HL-60 (cell line): ENCODE results near the gene ATP6V1B1.

Experiments
- DNase-seq, 2 experiments: peaks; one replicate each; pipeline ENCODE4 v3.0.0-alpha.2; 2010 to 2020; ENCODE audit warnings: low read depth in 1 of 2, low spot score in 1 of 2
- H3K27ac ChIP-seq: fragments of 250-450 bp; sonication (Bioruptor Pico); replicated peaks from 2 replicates; pipeline ENCODE4 v1.5.1; 2020; ENCODE audit warnings: mild to moderate bottlenecking, moderate library complexity
- H3K27me3 ChIP-seq: fragments of 250-450 bp; sonication (Bioruptor Pico); 2 replicates; pipeline ENCODE4 v1.5.1; 2021; ENCODE audit warnings: mild to moderate bottlenecking, moderate library complexity; ENCODE audit not compliant: insufficient read depth, poor library complexity, severe bottlenecking
- H3K4me3 ChIP-seq: replicated peaks from 2 replicates; pipeline ENCODE4 v1.5.1; 2011; ENCODE audit warnings: mild to moderate bottlenecking, control low read depth, low read length; ENCODE audit not compliant: insufficient read depth
- GABPA ChIP-seq: IDR thresholded peaks from 2 replicates; pipeline ENCODE4 v1.6.1; 2012; ENCODE audit warnings: low read depth
- POLR2AphosphoS5 ChIP-seq: IDR thresholded peaks from 2 replicates; pipeline ENCODE4 v1.6.1; 2012; ENCODE audit warnings: low read depth
- SPI1 ChIP-seq: IDR thresholded peaks from 2 replicates; pipeline ENCODE4 v1.6.1; 2012; ENCODE audit warnings: low read depth, mild to moderate bottlenecking, borderline replicate concordance
- TF ChIP-seq, protein P1 (sequence below): IDR thresholded peaks from 2 replicates; pipeline ENCODE4 v1.6.1; 2012; ENCODE audit warnings: low read depth; ENCODE audit not compliant: insufficient replicate concordance
- TF ChIP-seq, protein P2 (sequence below): IDR thresholded peaks from one replicate; pipeline ENCODE4 v1.5.1; 2011; ENCODE audit warnings: low read length, control low read depth, inconsistent platforms; ENCODE audit not compliant: insufficient read depth

ATP6V1B1 gene

DNA sequence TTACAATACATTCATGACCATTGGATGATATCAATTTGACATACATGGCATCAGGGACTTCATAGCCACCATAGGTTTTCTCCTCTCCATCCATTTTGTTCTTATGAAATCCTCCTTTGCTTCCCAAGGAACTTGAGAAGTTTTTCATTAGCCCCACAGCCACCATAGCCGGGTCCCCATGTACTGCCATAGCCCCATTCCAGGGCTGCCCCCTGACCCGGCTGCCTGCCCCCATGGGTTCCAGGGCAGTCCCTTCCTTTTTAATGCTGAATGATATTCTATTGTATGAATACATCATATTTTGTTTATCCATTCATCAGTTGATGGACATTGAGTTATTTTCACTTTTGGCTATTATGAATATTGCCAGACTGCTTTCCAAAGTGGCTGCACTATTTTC lies 20.4 kb downstream of the ATP6V1B1 start:
- Histone ChIP-seq H3K4me3 (no peak overlapping the region), H3K27me3 (peaks cover 22% of the 10 kb centered on the region), H3K27ac (no peak overlapping the region)
- DNase-seq: no peak
- TF ChIP-seq, protein P1, sequence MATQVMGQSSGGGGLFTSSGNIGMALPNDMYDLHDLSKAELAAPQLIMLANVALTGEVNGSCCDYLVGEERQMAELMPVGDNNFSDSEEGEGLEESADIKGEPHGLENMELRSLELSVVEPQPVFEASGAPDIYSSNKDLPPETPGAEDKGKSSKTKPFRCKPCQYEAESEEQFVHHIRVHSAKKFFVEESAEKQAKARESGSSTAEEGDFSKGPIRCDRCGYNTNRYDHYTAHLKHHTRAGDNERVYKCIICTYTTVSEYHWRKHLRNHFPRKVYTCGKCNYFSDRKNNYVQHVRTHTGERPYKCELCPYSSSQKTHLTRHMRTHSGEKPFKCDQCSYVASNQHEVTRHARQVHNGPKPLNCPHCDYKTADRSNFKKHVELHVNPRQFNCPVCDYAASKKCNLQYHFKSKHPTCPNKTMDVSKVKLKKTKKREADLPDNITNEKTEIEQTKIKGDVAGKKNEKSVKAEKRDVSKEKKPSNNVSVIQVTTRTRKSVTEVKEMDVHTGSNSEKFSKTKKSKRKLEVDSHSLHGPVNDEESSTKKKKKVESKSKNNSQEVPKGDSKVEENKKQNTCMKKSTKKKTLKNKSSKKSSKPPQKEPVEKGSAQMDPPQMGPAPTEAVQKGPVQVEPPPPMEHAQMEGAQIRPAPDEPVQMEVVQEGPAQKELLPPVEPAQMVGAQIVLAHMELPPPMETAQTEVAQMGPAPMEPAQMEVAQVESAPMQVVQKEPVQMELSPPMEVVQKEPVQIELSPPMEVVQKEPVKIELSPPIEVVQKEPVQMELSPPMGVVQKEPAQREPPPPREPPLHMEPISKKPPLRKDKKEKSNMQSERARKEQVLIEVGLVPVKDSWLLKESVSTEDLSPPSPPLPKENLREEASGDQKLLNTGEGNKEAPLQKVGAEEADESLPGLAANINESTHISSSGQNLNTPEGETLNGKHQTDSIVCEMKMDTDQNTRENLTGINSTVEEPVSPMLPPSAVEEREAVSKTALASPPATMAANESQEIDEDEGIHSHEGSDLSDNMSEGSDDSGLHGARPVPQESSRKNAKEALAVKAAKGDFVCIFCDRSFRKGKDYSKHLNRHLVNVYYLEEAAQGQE: no peak
- no peak for TF ChIP-seq GABPA
- TF ChIP-seq SPI1: no peak
- TF ChIP-seq POLR2AphosphoS5: no peak
- TF ChIP-seq, protein P2, sequence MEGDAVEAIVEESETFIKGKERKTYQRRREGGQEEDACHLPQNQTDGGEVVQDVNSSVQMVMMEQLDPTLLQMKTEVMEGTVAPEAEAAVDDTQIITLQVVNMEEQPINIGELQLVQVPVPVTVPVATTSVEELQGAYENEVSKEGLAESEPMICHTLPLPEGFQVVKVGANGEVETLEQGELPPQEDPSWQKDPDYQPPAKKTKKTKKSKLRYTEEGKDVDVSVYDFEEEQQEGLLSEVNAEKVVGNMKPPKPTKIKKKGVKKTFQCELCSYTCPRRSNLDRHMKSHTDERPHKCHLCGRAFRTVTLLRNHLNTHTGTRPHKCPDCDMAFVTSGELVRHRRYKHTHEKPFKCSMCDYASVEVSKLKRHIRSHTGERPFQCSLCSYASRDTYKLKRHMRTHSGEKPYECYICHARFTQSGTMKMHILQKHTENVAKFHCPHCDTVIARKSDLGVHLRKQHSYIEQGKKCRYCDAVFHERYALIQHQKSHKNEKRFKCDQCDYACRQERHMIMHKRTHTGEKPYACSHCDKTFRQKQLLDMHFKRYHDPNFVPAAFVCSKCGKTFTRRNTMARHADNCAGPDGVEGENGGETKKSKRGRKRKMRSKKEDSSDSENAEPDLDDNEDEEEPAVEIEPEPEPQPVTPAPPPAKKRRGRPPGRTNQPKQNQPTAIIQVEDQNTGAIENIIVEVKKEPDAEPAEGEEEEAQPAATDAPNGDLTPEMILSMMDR: no peak

DNA sequence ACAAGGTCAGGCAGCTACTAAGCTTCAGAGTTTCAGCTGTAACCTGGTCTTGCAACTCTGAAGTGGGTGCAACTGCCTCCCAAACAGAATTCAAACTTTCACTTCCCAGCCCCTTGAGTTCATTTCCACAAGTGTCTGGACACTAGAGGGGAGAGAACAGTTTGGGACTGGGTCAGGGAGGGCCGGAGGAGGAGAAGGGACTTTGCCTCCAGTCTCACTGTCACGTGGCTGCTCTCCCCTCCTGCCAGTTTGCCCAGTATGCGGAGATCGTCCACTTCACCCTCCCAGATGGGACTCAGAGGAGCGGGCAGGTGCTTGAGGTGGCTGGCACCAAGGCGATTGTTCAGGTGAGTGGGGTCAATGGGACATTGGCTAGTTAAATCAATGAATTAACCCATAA lies 22.1 kb downstream of the ATP6V1B1 start:
- peaks cover 17% of the 10 kb centered on the region for H3K27me3 ChIP-seq
- TF ChIP-seq, protein P1: no peak
- TF ChIP-seq GABPA: no peak
- TF ChIP-seq POLR2AphosphoS5: no peak
- TF ChIP-seq SPI1: no peak
- TF ChIP-seq, protein P2: no peak
- no peak overlapping the region for H3K4me3 ChIP-seq
- no peak overlapping the region for H3K27ac ChIP-seq
- no peak for DNase-seq

DNA sequence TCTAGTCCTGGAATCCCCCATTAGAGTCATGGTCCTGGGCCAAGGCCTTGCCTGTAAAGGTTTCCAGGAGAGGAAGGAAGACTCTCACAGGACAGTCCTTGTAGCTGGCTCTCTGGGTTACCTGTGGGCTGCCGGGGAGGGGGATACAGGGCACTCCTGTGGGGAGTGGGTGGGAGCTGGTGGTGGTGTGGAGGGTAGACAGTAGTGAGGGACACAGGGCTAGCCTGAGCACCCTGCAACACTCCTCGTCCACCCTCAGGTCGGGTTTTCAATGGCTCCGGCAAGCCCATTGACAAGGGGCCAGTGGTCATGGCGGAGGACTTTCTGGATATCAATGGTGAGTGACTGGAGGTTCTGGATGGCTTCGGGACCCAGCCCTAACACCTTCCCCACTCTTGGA lies 23.1 kb downstream of the ATP6V1B1 start:
- TF ChIP-seq, protein P1: no peak
- TF ChIP-seq, protein P2: no peak
- no peak for TF ChIP-seq GABPA
- TF ChIP-seq SPI1: no peak
- TF ChIP-seq POLR2AphosphoS5: no peak
- no peak for DNase-seq
- Histone ChIP-seq H3K27ac (no peak overlapping the region), H3K4me3 (no peak overlapping the region), H3K27me3 (peaks cover 11% of the 10 kb centered on the region)
